Measurements from ENCODE around the gene EFHC1. TPM values are rescaled to one million over a fixed set of nuclear protein-coding genes. Genes with fewer than 3 reads are reported as not detected.

EFHC1 gene
- total and polyA plus RNA-seq, 2 of the 13 experiments (the other 11 are each of a cell fraction or from before 2014, with no cell fraction given) = 23.4 to 29.5 TPM

DNA sequence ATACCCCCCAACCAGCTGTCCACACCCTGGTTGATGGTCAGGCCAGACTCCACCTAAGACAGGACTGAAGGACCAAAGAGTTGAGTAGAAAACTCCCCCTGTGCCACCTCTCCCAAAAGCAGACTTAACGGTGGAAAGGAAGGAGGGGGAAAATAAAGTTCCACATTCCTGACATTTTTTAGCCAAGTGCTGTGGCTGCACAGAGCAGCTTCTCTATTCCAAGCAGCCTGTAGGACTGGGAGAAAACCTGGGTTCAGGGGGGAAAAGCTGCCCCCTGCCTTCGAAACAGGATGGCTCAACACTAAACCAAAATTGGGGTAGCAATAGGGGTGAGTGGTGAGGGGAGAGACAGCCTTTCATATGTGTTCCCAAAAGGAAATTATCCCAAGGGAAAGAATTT, 153.2 kb downstream of the EFHC1 start (continued):
- TF ChIP-seq, protein P1, sequence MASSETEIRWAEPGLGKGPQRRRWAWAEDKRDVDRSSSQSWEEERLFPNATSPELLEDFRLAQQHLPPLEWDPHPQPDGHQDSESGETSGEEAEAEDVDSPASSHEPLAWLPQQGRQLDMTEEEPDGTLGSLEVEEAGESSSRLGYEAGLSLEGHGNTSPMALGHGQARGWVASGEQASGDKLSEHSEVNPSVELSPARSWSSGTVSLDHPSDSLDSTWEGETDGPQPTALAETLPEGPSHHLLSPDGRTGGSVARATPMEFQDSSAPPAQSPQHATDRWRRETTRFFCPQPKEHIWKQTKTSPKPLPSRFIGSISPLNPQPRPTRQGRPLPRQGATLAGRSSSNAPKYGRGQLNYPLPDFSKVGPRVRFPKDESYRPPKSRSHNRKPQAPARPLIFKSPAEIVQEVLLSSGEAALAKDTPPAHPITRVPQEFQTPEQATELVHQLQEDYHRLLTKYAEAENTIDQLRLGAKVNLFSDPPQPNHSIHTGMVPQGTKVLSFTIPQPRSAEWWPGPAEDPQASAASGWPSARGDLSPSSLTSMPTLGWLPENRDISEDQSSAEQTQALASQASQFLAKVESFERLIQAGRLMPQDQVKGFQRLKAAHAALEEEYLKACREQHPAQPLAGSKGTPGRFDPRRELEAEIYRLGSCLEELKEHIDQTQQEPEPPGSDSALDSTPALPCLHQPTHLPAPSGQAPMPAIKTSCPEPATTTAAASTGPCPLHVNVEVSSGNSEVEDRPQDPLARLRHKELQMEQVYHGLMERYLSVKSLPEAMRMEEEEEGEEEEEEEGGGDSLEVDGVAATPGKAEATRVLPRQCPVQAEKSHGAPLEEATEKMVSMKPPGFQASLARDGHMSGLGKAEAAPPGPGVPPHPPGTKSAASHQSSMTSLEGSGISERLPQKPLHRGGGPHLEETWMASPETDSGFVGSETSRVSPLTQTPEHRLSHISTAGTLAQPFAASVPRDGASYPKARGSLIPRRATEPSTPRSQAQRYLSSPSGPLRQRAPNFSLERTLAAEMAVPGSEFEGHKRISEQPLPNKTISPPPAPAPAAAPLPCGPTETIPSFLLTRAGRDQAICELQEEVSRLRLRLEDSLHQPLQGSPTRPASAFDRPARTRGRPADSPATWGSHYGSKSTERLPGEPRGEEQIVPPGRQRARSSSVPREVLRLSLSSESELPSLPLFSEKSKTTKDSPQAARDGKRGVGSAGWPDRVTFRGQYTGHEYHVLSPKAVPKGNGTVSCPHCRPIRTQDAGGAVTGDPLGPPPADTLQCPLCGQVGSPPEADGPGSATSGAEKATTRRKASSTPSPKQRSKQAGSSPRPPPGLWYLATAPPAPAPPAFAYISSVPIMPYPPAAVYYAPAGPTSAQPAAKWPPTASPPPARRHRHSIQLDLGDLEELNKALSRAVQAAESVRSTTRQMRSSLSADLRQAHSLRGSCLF (CRISPR knock-in tag; IDR thresholded peaks at IDR 0.05; ENCODE audit: borderline replicate concordance) = no peak
- TF ChIP-seq, protein P2, sequence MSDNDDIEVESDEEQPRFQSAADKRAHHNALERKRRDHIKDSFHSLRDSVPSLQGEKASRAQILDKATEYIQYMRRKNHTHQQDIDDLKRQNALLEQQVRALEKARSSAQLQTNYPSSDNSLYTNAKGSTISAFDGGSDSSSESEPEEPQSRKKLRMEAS (IDR thresholded peaks at IDR 0.05) = no peak
- 0 out of 2 replicates have a peak, but pooled peaks have one; percentile 4 for TF ChIP-seq TBX2 (CRISPR knock-in tag; IDR thresholded peaks at IDR 0.05; ENCODE audit: borderline replicate concordance)
- peak; percentile 27; the same call in 1 of the 2 replicates for TF ChIP-seq ZNF614 (CRISPR knock-in tag; IDR thresholded peaks at IDR 0.05; ENCODE audit: borderline replicate concordance)
- TF ChIP-seq ZNF777 (CRISPR knock-in tag; IDR thresholded peaks at IDR 0.05) = no peak
- 0 out of 2 replicates have a peak, but pooled peaks have one; percentile 16 for TF ChIP-seq ZBTB7B (CRISPR knock-in tag; IDR thresholded peaks at IDR 0.05)
- no peak for TF ChIP-seq ZIK1 (CRISPR knock-in tag; IDR thresholded peaks at IDR 0.05; ENCODE audit: borderline replicate concordance, low read depth)

Other genes starting within 250 kb of the EFHC1 start
- not detected in 2 replicates for gene IL17A, start 234.0 kb upstream of the EFHC1 start, total RNA-seq (2016; rRNA removed; fragmentation: Illumina TruSeq; extraction: Trizol)
- not detected in 2 replicates for gene IL17A, start 234.0 kb upstream of the EFHC1 start, polyA plus RNA-seq (2011; rRNA removed)
- not detected in 2 replicates for gene IL17F, start 175.8 kb upstream of the EFHC1 start, total RNA-seq (2016; rRNA removed; fragmentation: Illumina TruSeq; extraction: Trizol)
- not detected in 2 replicates for gene IL17F, start 175.8 kb upstream of the EFHC1 start, polyA plus RNA-seq (2011; rRNA removed)
- 288 and 336 TPM in 2 replicates for gene MCM3, start 135.6 kb upstream of the EFHC1 start, total RNA-seq (2016; rRNA removed; fragmentation: Illumina TruSeq; extraction: Trizol)
- gene MCM3, start 135.6 kb upstream of the EFHC1 start, polyA plus RNA-seq (2011; rRNA removed) = 110 and 164 TPM in 2 replicates
- gene PAQR8, start 58.2 kb upstream of the EFHC1 start, total RNA-seq (2016; rRNA removed; fragmentation: Illumina TruSeq; extraction: Trizol) = 26.2 and 37.7 TPM in 2 replicates
- gene PAQR8, start 58.2 kb upstream of the EFHC1 start, polyA plus RNA-seq (2011; rRNA removed) = 36.5 and 50.7 TPM in 2 replicates
- gene TRAM2, start 156.7 kb downstream of the EFHC1 start, total RNA-seq (2016; rRNA removed; fragmentation: Illumina TruSeq; extraction: Trizol) = 40.5 and 49.1 TPM in 2 replicates
- 68.2 and 72.5 TPM in 2 replicates for gene TRAM2, start 156.7 kb downstream of the EFHC1 start, polyA plus RNA-seq (2011; rRNA removed)